Tibial nerve (tissue), 3 donors: ENCODE data around the gene HAUS8.

Source experiments
- EP300 ChIP-seq, 2 donors: sonication (generic); formaldehyde crosslinking; IDR thresholded peaks; one replicate each; pipeline ENCODE4 v1.6.1; 2017; ENCODE audit warnings: antibody characterized with exemption in 2 of 2, mild to moderate bottlenecking in 1 of 2
- POLR2A ChIP-seq, 2 donors: fragments of 450-650 bp; IDR thresholded peaks; one replicate each; pipeline ENCODE4 v1.6.1; 2017; ENCODE audit warnings: antibody characterized with exemption in 2 of 2, mild to moderate bottlenecking in 2 of 2, moderate library complexity in 2 of 2

DNA sequence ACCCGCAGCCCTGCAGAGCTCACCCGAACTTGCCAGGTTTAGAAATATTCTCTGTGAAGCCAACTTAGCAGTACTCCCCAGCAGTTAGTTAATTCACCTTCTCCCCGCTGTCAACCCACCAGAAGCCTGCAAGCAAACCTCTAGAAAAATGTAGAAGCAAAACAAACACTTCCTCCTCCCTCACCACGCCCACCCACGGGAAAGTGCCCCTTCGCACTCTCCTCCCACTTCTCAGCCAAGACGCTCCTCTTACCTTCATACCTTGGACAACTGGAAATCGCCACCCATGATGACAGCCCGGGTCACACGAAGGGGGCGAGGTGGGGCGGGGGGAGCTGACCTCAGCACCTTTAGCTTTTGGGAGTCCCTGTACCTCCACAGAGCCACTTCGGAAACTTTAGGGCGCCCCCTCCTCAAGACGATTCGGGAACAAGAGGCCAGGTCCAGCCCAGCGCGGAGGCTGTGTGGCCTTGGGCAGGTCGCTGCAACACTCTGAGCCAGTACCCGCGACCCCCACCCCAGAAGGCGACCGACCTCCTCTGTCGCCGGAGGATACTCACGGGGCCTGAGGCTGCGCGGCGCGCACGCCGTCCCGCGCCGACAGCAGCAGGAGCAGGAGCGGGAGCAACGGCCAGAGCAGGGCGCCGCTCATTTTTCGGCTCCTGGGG is 49.1 kb downstream of the HAUS8 start:
- TF ChIP-seq POLR2A (IDR thresholded peaks at IDR 0.05), result no peak
- no peak for TF ChIP-seq EP300 (IDR thresholded peaks at IDR 0.05)
